ENCODE results near the gene GRK2.

The GRK2 gene

GRCh38 chr11:67290801-67291200 is 24.5 kb downstream of the GRK2 start:
- intact Hi-C loops (cut with DNase I; ENCODE audit: low total_unique reads): no loop called here
- peaks cover 7 to 39% (median 26%) of the 10 kb centered on the region in 4 donors for H3K4me1 ChIP-seq
- TF ChIP-seq CTCF (IDR thresholded peaks at IDR 0.05): no peak
- H3K9me3 ChIP-seq: peaks cover 0 to 7% (median 0%) of the 10 kb centered on the region in 3 donors
- H3K36me3 ChIP-seq: peaks cover 21 to 50% (median 43%) of the 10 kb centered on the region in 3 donors
- DNase-seq: peak in 1 of 2 donors; percentile 54
- peak overlapping the region in 1 of 2 donors; percentile 94 for H3K27ac ChIP-seq
- no peaks in the 10 kb centered on the region for H3K27me3 ChIP-seq
- H3K4me3 ChIP-seq: no peak overlapping the region

- no peak for DNase-seq
- Histone ChIP-seq H3K27ac (no peak overlapping the region), H3K9me3 (peaks cover 0 to 9% (median 0%) of the 10 kb centered on the region in 3 donors), H3K4me1 (peaks cover 7 to 36% (median 24%) of the 10 kb centered on the region in 4 donors), H3K27me3 (no peaks in the 10 kb centered on the region), H3K36me3 (peaks cover 20 to 51% (median 40%) of the 10 kb centered on the region in 3 donors), H3K4me3 (no peak overlapping the region)
- intact Hi-C loops (cut with DNase I; ENCODE audit: low total_unique reads): no loop called here
- no peak for TF ChIP-seq CTCF (IDR thresholded peaks at IDR 0.05)
Measured at GRCh38 chr11:67291481-67292381, 25.5 kb downstream of the GRK2 start.

GRCh38 chr11:67292671-67293070 is 26.4 kb downstream of the GRK2 start:
- Histone ChIP-seq H3K27me3 (no peaks in the 10 kb centered on the region), H3K4me1 (peaks cover 6 to 26% (median 19%) of the 10 kb centered on the region in 4 donors), H3K4me3 (no peak overlapping the region), H3K36me3 (peaks cover 21 to 57% (median 43%) of the 10 kb centered on the region in 3 donors), H3K27ac (no peak overlapping the region), H3K9me3 (peaks cover 0 to 9% (median 0%) of the 10 kb centered on the region in 3 donors)
- no peak for DNase-seq
- intact Hi-C loops (cut with DNase I; ENCODE audit: low total_unique reads): no loop called here
- TF ChIP-seq CTCF (IDR thresholded peaks at IDR 0.05): no peak

GRCh38 chr11:67293090-67293489 is 26.8 kb downstream of the GRK2 start:
- Histone ChIP-seq H3K36me3 (peaks cover 21 to 59% (median 43%) of the 10 kb centered on the region in 3 donors), H3K4me3 (no peak overlapping the region), H3K9me3 (peaks cover 0 to 9% (median 0%) of the 10 kb centered on the region in 3 donors), H3K27ac (no peak overlapping the region), H3K4me1 (peaks cover 2 to 22% (median 15%) of the 10 kb centered on the region in 4 donors), H3K27me3 (no peaks in the 10 kb centered on the region)
- no peak for TF ChIP-seq CTCF (IDR thresholded peaks at IDR 0.05)
- intact Hi-C loops (cut with DNase I; ENCODE audit: low total_unique reads): no loop called here
- no peak for DNase-seq

GRCh38 chr11:67295846-67296245 is 29.6 kb downstream of the GRK2 start:
- Histone ChIP-seq H3K4me1 (peaks cover 0 to 7% (median under 1%) of the 10 kb centered on the region in 4 donors), H3K36me3 (peaks cover 44 to 82% (median 66%) of the 10 kb centered on the region in 3 donors), H3K27me3 (no peaks in the 10 kb centered on the region), H3K4me3 (no peak overlapping the region), H3K9me3 (peaks cover 0 to 9% (median 0%) of the 10 kb centered on the region in 3 donors), H3K27ac (no peak overlapping the region)
- intact Hi-C loops (cut with DNase I; ENCODE audit: low total_unique reads): no loop called here
- DNase-seq: no peak
- TF ChIP-seq CTCF (IDR thresholded peaks at IDR 0.05): no peak
